ENCODE results near the gene WDFY3. TPM values are rescaled to one million over a fixed set of nuclear protein-coding genes. Genes with fewer than 3 reads are reported as not detected.

WDFY3 gene
- total RNA-seq, 1 donor from 2014 or later: 267 TPM

- peaks cover 2% of the 10 kb centered on the region for H3K27me3 Mint-ChIP-seq (ENCODE audit: unreplicated experiment)
- no peak overlapping the region for H3K27ac Mint-ChIP-seq (ENCODE audit: unreplicated experiment)
- TF ChIP-seq, protein P1, sequence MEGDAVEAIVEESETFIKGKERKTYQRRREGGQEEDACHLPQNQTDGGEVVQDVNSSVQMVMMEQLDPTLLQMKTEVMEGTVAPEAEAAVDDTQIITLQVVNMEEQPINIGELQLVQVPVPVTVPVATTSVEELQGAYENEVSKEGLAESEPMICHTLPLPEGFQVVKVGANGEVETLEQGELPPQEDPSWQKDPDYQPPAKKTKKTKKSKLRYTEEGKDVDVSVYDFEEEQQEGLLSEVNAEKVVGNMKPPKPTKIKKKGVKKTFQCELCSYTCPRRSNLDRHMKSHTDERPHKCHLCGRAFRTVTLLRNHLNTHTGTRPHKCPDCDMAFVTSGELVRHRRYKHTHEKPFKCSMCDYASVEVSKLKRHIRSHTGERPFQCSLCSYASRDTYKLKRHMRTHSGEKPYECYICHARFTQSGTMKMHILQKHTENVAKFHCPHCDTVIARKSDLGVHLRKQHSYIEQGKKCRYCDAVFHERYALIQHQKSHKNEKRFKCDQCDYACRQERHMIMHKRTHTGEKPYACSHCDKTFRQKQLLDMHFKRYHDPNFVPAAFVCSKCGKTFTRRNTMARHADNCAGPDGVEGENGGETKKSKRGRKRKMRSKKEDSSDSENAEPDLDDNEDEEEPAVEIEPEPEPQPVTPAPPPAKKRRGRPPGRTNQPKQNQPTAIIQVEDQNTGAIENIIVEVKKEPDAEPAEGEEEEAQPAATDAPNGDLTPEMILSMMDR (IDR thresholded peaks at IDR 0.05; ENCODE audit: partially characterized antibody, unreplicated experiment): no peak
- no peaks in the 10 kb centered on the region for H3K9me3 Mint-ChIP-seq (ENCODE audit: unreplicated experiment)
- H3K36me3 Mint-ChIP-seq (ENCODE audit: unreplicated experiment): no peaks in the 10 kb centered on the region
- H3K4me1 Mint-ChIP-seq (ENCODE audit: low read depth, unreplicated experiment): no peaks in the 10 kb centered on the region
- DNase-seq: no peak
- no peak overlapping the region for H3K4me3 Mint-ChIP-seq (ENCODE audit: unreplicated experiment)
These were observed 274.7 kb downstream of the WDFY3 start for GRCh38 chr4:84691800-84692199.

- no peaks in the 10 kb centered on the region for H3K36me3 Mint-ChIP-seq (ENCODE audit: unreplicated experiment)
- no peaks in the 10 kb centered on the region for H3K4me1 Mint-ChIP-seq (ENCODE audit: low read depth, unreplicated experiment)
- peaks cover 2% of the 10 kb centered on the region for H3K27me3 Mint-ChIP-seq (ENCODE audit: unreplicated experiment)
- H3K27ac Mint-ChIP-seq (ENCODE audit: unreplicated experiment): no peak overlapping the region
- H3K9me3 Mint-ChIP-seq (ENCODE audit: unreplicated experiment): no peaks in the 10 kb centered on the region
- TF ChIP-seq, protein P1 (IDR thresholded peaks at IDR 0.05; ENCODE audit: partially characterized antibody, unreplicated experiment): no peak
- H3K4me3 Mint-ChIP-seq (ENCODE audit: unreplicated experiment): no peak overlapping the region
- no peak for DNase-seq
These were observed 275.3 kb downstream of the WDFY3 start for GRCh38 chr4:84691170-84691691.

DNA sequence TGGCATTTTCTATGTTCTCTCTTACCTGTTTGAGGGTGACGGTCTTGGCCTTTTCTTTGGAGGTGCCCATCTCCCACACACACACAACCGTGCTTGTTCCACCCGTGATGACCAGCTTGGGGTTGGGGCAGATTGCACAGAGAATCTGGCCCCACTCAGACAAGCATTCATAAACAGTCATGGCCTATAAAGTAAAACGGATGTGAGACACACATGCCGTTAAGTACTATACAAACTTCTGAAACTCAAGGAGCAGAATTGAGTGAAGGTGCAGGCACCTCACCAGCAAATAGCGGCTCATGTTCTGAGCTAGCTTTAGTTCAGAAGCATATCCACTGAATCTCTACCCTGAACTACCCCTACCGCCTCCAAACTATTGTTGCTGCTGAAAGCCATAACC lies 276.0 kb downstream of the WDFY3 start:
- no peak overlapping the region for H3K27ac Mint-ChIP-seq (ENCODE audit: unreplicated experiment)
- H3K4me3 Mint-ChIP-seq (ENCODE audit: unreplicated experiment): no peak overlapping the region
- H3K9me3 Mint-ChIP-seq (ENCODE audit: unreplicated experiment): no peaks in the 10 kb centered on the region
- H3K27me3 Mint-ChIP-seq (ENCODE audit: unreplicated experiment): peaks cover 2% of the 10 kb centered on the region
- DNase-seq: no peak
- H3K36me3 Mint-ChIP-seq (ENCODE audit: unreplicated experiment): no peaks in the 10 kb centered on the region
- TF ChIP-seq, protein P1 (IDR thresholded peaks at IDR 0.05; ENCODE audit: partially characterized antibody, unreplicated experiment): no peak
- no peaks in the 10 kb centered on the region for H3K4me1 Mint-ChIP-seq (ENCODE audit: low read depth, unreplicated experiment)

DNA sequence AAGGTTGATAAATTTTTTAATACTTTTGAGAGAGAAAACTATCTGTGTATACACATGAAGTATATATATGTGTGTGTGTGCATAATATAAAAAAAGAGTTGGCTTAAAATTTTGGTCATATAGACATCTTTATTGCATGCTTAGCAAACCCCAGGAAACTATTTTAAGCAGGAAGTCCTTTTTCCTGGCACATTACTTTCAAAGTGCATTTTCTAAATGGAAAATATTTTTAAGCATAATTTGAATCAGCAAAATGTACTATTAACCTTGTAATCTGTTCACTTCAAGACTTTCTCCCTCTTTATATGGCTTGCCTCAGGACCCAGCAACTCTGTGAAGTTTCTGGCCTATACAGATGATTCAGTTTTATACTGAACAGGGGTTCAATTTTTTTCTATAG lies 277.3 kb downstream of the WDFY3 start:
- no peak for DNase-seq
- Mint-ChIP-seq H3K36me3 (ENCODE audit: unreplicated experiment) (no peaks in the 10 kb centered on the region), H3K27ac (ENCODE audit: unreplicated experiment) (no peak overlapping the region), H3K27me3 (ENCODE audit: unreplicated experiment) (peaks cover 2% of the 10 kb centered on the region), H3K9me3 (ENCODE audit: unreplicated experiment) (no peaks in the 10 kb centered on the region), H3K4me1 (ENCODE audit: low read depth, unreplicated experiment) (no peaks in the 10 kb centered on the region), H3K4me3 (ENCODE audit: unreplicated experiment) (no peak overlapping the region)
- TF ChIP-seq, protein P1 (IDR thresholded peaks at IDR 0.05; ENCODE audit: partially characterized antibody, unreplicated experiment): no peak

DNA sequence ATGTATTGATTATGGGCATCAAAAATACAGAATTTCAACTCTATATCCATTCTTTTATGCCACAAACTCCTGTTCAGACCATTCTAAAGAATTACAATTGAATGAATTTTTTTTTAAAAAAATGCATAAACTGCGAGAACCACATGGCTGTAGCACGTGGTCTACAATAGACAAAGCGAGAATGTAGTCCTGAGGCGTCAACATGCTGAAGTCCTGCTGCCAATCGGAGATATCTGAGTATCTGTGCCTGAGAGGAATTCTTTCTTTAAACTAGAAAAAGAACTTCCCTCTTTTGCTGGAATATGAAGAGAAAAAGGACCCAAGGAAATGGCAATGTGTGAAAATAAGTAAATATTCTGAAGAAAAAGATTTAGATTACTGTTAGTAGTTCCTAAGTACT lies 277.9 kb downstream of the WDFY3 start:
- no peaks in the 10 kb centered on the region for H3K36me3 Mint-ChIP-seq (ENCODE audit: unreplicated experiment)
- TF ChIP-seq, protein P1 (IDR thresholded peaks at IDR 0.05; ENCODE audit: partially characterized antibody, unreplicated experiment): no peak
- H3K4me1 Mint-ChIP-seq (ENCODE audit: low read depth, unreplicated experiment): no peaks in the 10 kb centered on the region
- no peak overlapping the region for H3K27ac Mint-ChIP-seq (ENCODE audit: unreplicated experiment)
- DNase-seq: no peak
- no peak overlapping the region for H3K4me3 Mint-ChIP-seq (ENCODE audit: unreplicated experiment)
- peaks cover under 1% of the 10 kb centered on the region for H3K9me3 Mint-ChIP-seq (ENCODE audit: unreplicated experiment)
- H3K27me3 Mint-ChIP-seq (ENCODE audit: unreplicated experiment): peaks cover 2% of the 10 kb centered on the region

All from glutamatergic neuron (in vitro differentiated cells).